ENCODE results near the gene DMKN.
A peak's percentile ranks its signal among the peaks of the same experiment; 100 is the strongest.

The DMKN gene

DNA sequence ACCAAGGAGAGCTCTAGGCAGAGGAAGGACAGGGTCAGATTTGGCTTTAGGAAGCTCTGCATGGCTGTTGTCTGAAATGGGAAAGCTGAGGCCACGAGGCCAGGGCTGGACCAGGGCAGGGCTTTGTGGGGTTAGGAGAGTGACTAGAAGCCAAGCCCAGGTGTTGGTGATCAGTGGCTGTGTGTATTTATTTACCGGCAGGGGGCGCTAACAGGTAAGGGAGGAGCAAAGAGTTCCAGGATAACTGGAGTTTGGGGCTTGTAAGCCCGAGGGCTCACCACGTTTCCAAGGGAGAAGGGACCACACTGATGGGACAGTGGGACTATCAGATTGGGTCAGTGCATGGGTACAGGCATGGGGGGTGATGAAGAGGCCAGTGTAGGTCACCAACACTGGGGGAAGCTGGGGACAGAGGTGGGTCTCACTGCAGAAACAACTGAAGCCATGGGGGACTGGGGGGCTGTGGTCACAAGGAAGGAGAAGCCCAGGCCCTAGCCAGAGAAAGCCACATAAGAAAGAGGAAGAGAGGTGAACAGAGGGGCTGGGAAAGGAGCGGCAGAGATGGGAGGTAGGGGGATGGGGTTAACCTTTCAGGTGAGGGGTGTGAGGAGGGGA, 35.8 kb upstream of the DMKN start:
- Histone ChIP-seq H4K20me1 (ENCODE audit: control insufficient read depth, insufficient read depth, low read depth, low read length) (peaks cover 2% of the 10 kb centered on the region; the same call in 1 of the 2 replicates), H3F3A (ENCODE audit: control insufficient read depth, insufficient read depth) (no peaks in the 10 kb centered on the region), H3K27ac (ENCODE audit: low read depth, low read length) (no peak overlapping the region), H3K4me1 (ENCODE audit: control insufficient read depth, low read length) (peaks cover 13% of the 10 kb centered on the region), H3K9me2 (replicated peaks; ENCODE audit: control insufficient read depth, low read length) (no peaks in the 10 kb centered on the region), H3K9me3 (ENCODE audit: control insufficient read depth, insufficient read depth, low read length) (no peaks in the 10 kb centered on the region), H3K27me3 (ENCODE audit: control insufficient read depth, low read length) (no peaks in the 10 kb centered on the region), H3K36me3 (ENCODE audit: control insufficient read depth, low read length) (peaks cover 19% of the 10 kb centered on the region), H3K4me2 (ENCODE audit: low read length) (no peak overlapping the region), H3K79me2 (ENCODE audit: control insufficient read depth, low read length) (peaks cover 30% of the 10 kb centered on the region), H3K4me3 (ENCODE audit: low read length) (no peak overlapping the region)
- TF ChIP-seq, protein P1, sequence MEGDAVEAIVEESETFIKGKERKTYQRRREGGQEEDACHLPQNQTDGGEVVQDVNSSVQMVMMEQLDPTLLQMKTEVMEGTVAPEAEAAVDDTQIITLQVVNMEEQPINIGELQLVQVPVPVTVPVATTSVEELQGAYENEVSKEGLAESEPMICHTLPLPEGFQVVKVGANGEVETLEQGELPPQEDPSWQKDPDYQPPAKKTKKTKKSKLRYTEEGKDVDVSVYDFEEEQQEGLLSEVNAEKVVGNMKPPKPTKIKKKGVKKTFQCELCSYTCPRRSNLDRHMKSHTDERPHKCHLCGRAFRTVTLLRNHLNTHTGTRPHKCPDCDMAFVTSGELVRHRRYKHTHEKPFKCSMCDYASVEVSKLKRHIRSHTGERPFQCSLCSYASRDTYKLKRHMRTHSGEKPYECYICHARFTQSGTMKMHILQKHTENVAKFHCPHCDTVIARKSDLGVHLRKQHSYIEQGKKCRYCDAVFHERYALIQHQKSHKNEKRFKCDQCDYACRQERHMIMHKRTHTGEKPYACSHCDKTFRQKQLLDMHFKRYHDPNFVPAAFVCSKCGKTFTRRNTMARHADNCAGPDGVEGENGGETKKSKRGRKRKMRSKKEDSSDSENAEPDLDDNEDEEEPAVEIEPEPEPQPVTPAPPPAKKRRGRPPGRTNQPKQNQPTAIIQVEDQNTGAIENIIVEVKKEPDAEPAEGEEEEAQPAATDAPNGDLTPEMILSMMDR (IDR thresholded peaks at IDR 0.05; ENCODE audit: low read depth, low read length, poor library complexity, severe bottlenecking), result peak; percentile 93
- TF ChIP-seq EZH2phosphoT487 (IDR thresholded peaks at IDR 0.05; ENCODE audit: borderline replicate concordance, low read length), result no peak

GRCh38 chr19:35546532-35546931, 33.1 kb upstream of the DMKN start:
- Histone ChIP-seq H3K27ac (ENCODE audit: low read depth, low read length) (no peak overlapping the region), H3K9me3 (ENCODE audit: control insufficient read depth, insufficient read depth, low read length) (no peaks in the 10 kb centered on the region), H3K27me3 (ENCODE audit: control insufficient read depth, low read length) (no peaks in the 10 kb centered on the region), H3K36me3 (ENCODE audit: control insufficient read depth, low read length) (peaks cover 39% of the 10 kb centered on the region), H3K4me3 (ENCODE audit: low read length) (peak overlapping the region; percentile 97), H3K9me2 (replicated peaks; ENCODE audit: control insufficient read depth, low read length) (no peaks in the 10 kb centered on the region), H3K4me1 (ENCODE audit: control insufficient read depth, low read length) (peaks cover 18% of the 10 kb centered on the region), H3K79me2 (ENCODE audit: control insufficient read depth, low read length) (peaks cover 40% of the 10 kb centered on the region), H4K20me1 (ENCODE audit: control insufficient read depth, insufficient read depth, low read depth, low read length) (peaks cover 2% of the 10 kb centered on the region; the same call in 1 of the 2 replicates), H3F3A (ENCODE audit: control insufficient read depth, insufficient read depth) (no peaks in the 10 kb centered on the region), H3K4me2 (ENCODE audit: low read length) (peak overlapping the region; percentile 91)
- TF ChIP-seq EZH2phosphoT487 (IDR thresholded peaks at IDR 0.05; ENCODE audit: borderline replicate concordance, low read length), result no peak
- TF ChIP-seq, protein P1 (IDR thresholded peaks at IDR 0.05; ENCODE audit: low read depth, low read length, poor library complexity, severe bottlenecking), result no peak

GRCh38 chr19:35545855-35546381, 32.5 kb upstream of the DMKN start:
- Histone ChIP-seq H3K9me2 (replicated peaks; ENCODE audit: control insufficient read depth, low read length) (no peaks in the 10 kb centered on the region), H3K27ac (ENCODE audit: low read depth, low read length) (0 out of 2 replicates have a peak overlapping the region, but pooled peaks have one; percentile 47), H3K36me3 (ENCODE audit: control insufficient read depth, low read length) (peaks cover 39% of the 10 kb centered on the region), H3K4me2 (ENCODE audit: low read length) (peak overlapping the region; percentile 91), H3K4me1 (ENCODE audit: control insufficient read depth, low read length) (peaks cover 23% of the 10 kb centered on the region), H3K4me3 (ENCODE audit: low read length) (peak overlapping the region; percentile 97), H3K27me3 (ENCODE audit: control insufficient read depth, low read length) (no peaks in the 10 kb centered on the region), H4K20me1 (ENCODE audit: control insufficient read depth, insufficient read depth, low read depth, low read length) (peaks cover 2% of the 10 kb centered on the region; the same call in 1 of the 2 replicates), H3F3A (ENCODE audit: control insufficient read depth, insufficient read depth) (no peaks in the 10 kb centered on the region), H3K9me3 (ENCODE audit: control insufficient read depth, insufficient read depth, low read length) (no peaks in the 10 kb centered on the region), H3K79me2 (ENCODE audit: control insufficient read depth, low read length) (peaks cover 40% of the 10 kb centered on the region)
- TF ChIP-seq, protein P1 (IDR thresholded peaks at IDR 0.05; ENCODE audit: low read depth, low read length, poor library complexity, severe bottlenecking), result no peak
- TF ChIP-seq EZH2phosphoT487 (IDR thresholded peaks at IDR 0.05; ENCODE audit: borderline replicate concordance, low read length), result no peak

Measured in DOHH2 (cell line).